Endothelial cell of umbilical vein (primary cell): Measurements from ENCODE around the gene SERPINA1. TPM values are rescaled to one million over a fixed set of nuclear protein-coding genes. Genes with fewer than 3 reads are reported as not detected.

ENCODE experiments used
- BruUV-seq: library from RNA; stranded (reverse); fragments of 400-500 nt; replicated peaks from 2 replicates; lab custom pipeline; 2021; lab: Mats Ljungman, UMichigan
- CTCF ChIA-PET: fragments of 300-600, 350-600 bp; sonication (Branson Sonifier 250); formaldehyde crosslinking; loops from one replicate; lab custom pipeline; 2021; ENCODE audit warnings: antibody characterized with exemption, inconsistent platforms; lab: Charles Lee
- POLR2A ChIA-PET: fragments of 300-600, 350-600 bp; sonication (Branson Sonifier 250); formaldehyde crosslinking; loops from one replicate; lab custom pipeline; 2021; ENCODE audit warnings: antibody characterized with exemption, inconsistent platforms; lab: Charles Lee
- DNase-seq: peaks from one replicate; pipeline ENCODE4 v3.0.0-alpha.2; 2011; ENCODE audit warnings: low read depth, low spot score
- FAIRE-seq: peaks from 2 replicates; lab custom pipeline; 2011; peaks lifted over from hg19 to GRCh38; lab: Jason Lieb, UNC
- H2AFZ ChIP-seq: 2 replicates; pipeline ENCODE4 v1.6.0; 2012; ENCODE audit warnings: low read depth, low read length, control low read depth, inconsistent platforms
- H3K27ac ChIP-seq: 2 replicates; pipeline ENCODE4 v1.5.1; 2011; ENCODE audit warnings: low read depth, mild to moderate bottlenecking, control low read depth, low read length, moderate library complexity; ENCODE audit not compliant: insufficient read depth
- H3K27me3 ChIP-seq, 2 experiments: 2 replicates each; pipeline versions ENCODE4 v1.6.0 to v1.6.1; 2011; ENCODE audit warnings: low read length in 2 of 2, mixed read lengths in 1 of 2; ENCODE audit not compliant: control insufficient read depth in 2 of 2, insufficient read depth in 2 of 2
- H3K36me3 ChIP-seq, 2 experiments: 2 replicates in 1 of 2; 3 replicates in 1 of 2; pipeline ENCODE4 v1.5.1; 2011; ENCODE audit warnings: low read length in 2 of 2, mild to moderate bottlenecking in 1 of 2, moderate library complexity in 1 of 2; ENCODE audit not compliant: control insufficient read depth in 2 of 2, insufficient read depth in 2 of 2; ENCODE audit errors: extremely low read depth in 1 of 2
- H3K4me1 ChIP-seq: 3 replicates; pipeline ENCODE4 v1.5.1; 2011; ENCODE audit warnings: mild to moderate bottlenecking, low read length; ENCODE audit not compliant: control insufficient read depth, insufficient read depth; ENCODE audit errors: extremely low read depth
- H3K4me2 ChIP-seq: 2 replicates; pipeline ENCODE4 v1.6.1; 2011; ENCODE audit warnings: low read length, control low read depth, mixed read lengths; ENCODE audit not compliant: insufficient read depth
- H3K4me3 ChIP-seq, 3 experiments: fragments of 200-600 bp in 1 of 3; sonication (generic), shearing (Covaris generic) in 1 of 3; replicated peaks in 1 of 3; 2 replicates each; pipeline ENCODE4 v1.5.1; 2011 to 2016; ENCODE audit warnings: control low read depth in 3 of 3, low read length in 3 of 3, mild to moderate bottlenecking in 2 of 3, inconsistent platforms in 1 of 3, low read depth in 1 of 3, moderate library complexity in 1 of 3; ENCODE audit not compliant: insufficient read depth in 1 of 3
- H3K79me2 ChIP-seq: 2 replicates; pipeline ENCODE4 v1.6.0; 2012; ENCODE audit warnings: low read length, inconsistent platforms; ENCODE audit not compliant: control insufficient read depth, insufficient read depth
- H3K9ac ChIP-seq: replicated peaks from 2 replicates; pipeline ENCODE3; 2011; ENCODE audit warnings: low read length, control low read depth; ENCODE audit not compliant: insufficient read depth; ENCODE audit errors: extremely low read depth
- H3K9me1 ChIP-seq: replicated peaks from 3 replicates; pipeline ENCODE4 v1.6.0; 2011; ENCODE audit warnings: mild to moderate bottlenecking, low read length; ENCODE audit not compliant: control insufficient read depth, insufficient read depth; ENCODE audit errors: extremely low read depth
- H3K9me3 ChIP-seq: replicated peaks from 2 replicates; pipeline ENCODE4 v1.5.1; 2012; ENCODE audit warnings: low read length, inconsistent platforms; ENCODE audit not compliant: control insufficient read depth, insufficient read depth
- H4K20me1 ChIP-seq: replicated peaks from 2 replicates; pipeline ENCODE3; 2011; ENCODE audit warnings: mild to moderate bottlenecking, low read length; ENCODE audit not compliant: control insufficient read depth, insufficient read depth; ENCODE audit errors: extremely low read depth
- CTCF ChIP-seq, 2 donors: IDR thresholded peaks; 1 replicate in 1 of 2; 2 replicates in 1 of 2; pipeline ENCODE4 v1.5.1; 2011; ENCODE audit warnings: low read length in 2 of 2, mild to moderate bottlenecking in 2 of 2, moderate library complexity in 2 of 2, control low read depth in 1 of 2, inconsistent platforms in 1 of 2, low read depth in 1 of 2; ENCODE audit not compliant: insufficient read depth in 1 of 2; ENCODE audit errors: extremely low read depth in 1 of 2
- FOS ChIP-seq: IDR thresholded peaks from 2 replicates; pipeline ENCODE4 v1.6.1; 2011; ENCODE audit warnings: mild to moderate bottlenecking, low read length, moderate library complexity, borderline replicate concordance; ENCODE audit not compliant: insufficient read depth
- GATA2 ChIP-seq: IDR thresholded peaks from 2 replicates; pipeline ENCODE4 v1.7.0; 2011; ENCODE audit warnings: low read depth, mild to moderate bottlenecking, moderate library complexity, mixed read lengths, low read length; ENCODE audit not compliant: insufficient read length, insufficient read depth
- JUN ChIP-seq: IDR thresholded peaks from 2 replicates; pipeline ENCODE4 v1.6.1; 2011; ENCODE audit warnings: borderline replicate concordance, low read depth; ENCODE audit not compliant: insufficient read length, insufficient read depth
- MAX ChIP-seq: IDR thresholded peaks from 2 replicates; pipeline ENCODE4 v1.6.1; 2011; ENCODE audit not compliant: insufficient read depth, insufficient read length
- MYC ChIP-seq: IDR thresholded peaks from one replicate; pipeline ENCODE4 v1.6.1; 2011; ENCODE audit warnings: mild to moderate bottlenecking, low read depth, low read length
- POLR2A ChIP-seq: IDR thresholded peaks from 2 replicates; pipeline ENCODE4 v1.6.1; 2012; ENCODE audit warnings: low read depth, mild to moderate bottlenecking, control low read depth, low read length
- POLR2AphosphoS5 ChIP-seq: IDR thresholded peaks from 2 replicates; pipeline ENCODE4 v1.6.1; 2012; ENCODE audit warnings: low read depth, mild to moderate bottlenecking, control low read depth, low read length, moderate library complexity; ENCODE audit not compliant: insufficient read depth
- dilution Hi-C: fragments of 300-500 bp; cut with MboI; formaldehyde crosslinking; loops from one replicate; pipeline ENCODE4 v1.15.0; 2019; ENCODE audit warnings: low sequenced_read_pairs; ENCODE audit not compliant: extremely low pct_ligation_motif_present
- intact Hi-C: fragments of 100-400 bp; cut with micrococcal nuclease; formaldehyde crosslinking; loops from one replicate; pipeline ENCODE4 v1.10.0; 2022
- polyA plus RNA-seq, 4 experiments: library from polyadenylated mRNA; depleted of rRNA in 3 of 4; stranded (reverse) in 3 of 4; unstranded in 1 of 4; fragments of >200 nt; gene quantifications; 2 replicates each; pipeline versions ENCODE4 v1.2.1 to v1.2.3, GENCODE V29; 2011 to 2012; ENCODE audit warnings: missing spikeins in 1 of 4
- total RNA-seq: library from RNA; stranded (reverse); gene quantifications from 2 replicates; pipeline ENCODE4 v1.2.3, GENCODE V29; 2021

SERPINA1 gene
- total and polyA plus RNA-seq, 2 donors (not counting 3 experiments of a cell fraction or from before 2014, with no cell fraction given): not detected

GRCh38 chr14:94376108-94376975 is 12.1 kb downstream of the SERPINA1 start:
- no peak for FAIRE-seq
- H3K4me1 ChIP-seq: no peaks in the 10 kb centered on the region
- no peaks in the 10 kb centered on the region for H3K27me3 ChIP-seq
- ChIA-PET CTCF (no interaction called here), POLR2A (no interaction called here)
- no peak overlapping the region for H3K9ac ChIP-seq
- TF ChIP-seq POLR2A (no peak), CTCF (IDR thresholded peaks at IDR 0.05; ENCODE audit: extremely low read depth in 1 of 2, insufficient read depth in 1 of 2, low read depth in 1 of 2, low read length in 2 of 2) (no peak), MYC (no peak), JUN (no peak), GATA2 (no peak), FOS (no peak), MAX (no peak), POLR2AphosphoS5 (no peak)
- no peaks in the 10 kb centered on the region for H3K36me3 ChIP-seq
- H3K4me2 ChIP-seq: no peak overlapping the region
- no peak overlapping the region for H3K4me3 ChIP-seq
- DNase-seq: no peak
- intact Hi-C loops: no loop called here
- dilution Hi-C loops: no loop called here
- no peaks in the 10 kb centered on the region for H3K79me2 ChIP-seq
- H3K9me3 ChIP-seq: no peaks in the 10 kb centered on the region
- H3K27ac ChIP-seq: no peak overlapping the region
- H3K9me1 ChIP-seq: no peaks in the 10 kb centered on the region
- no peak overlapping the region for H2AFZ ChIP-seq
- H4K20me1 ChIP-seq: no peaks in the 10 kb centered on the region
- BruUV-seq: no TSS peak
